ENCODE data around the gene EIF4E1B. TPM values are rescaled to one million over a fixed set of nuclear protein-coding genes. Genes with fewer than 3 reads are reported as not detected.
"Not testable (repeated sequence)": the region's sequence is repeated elsewhere in the genome, so short reads cannot be mapped to it uniquely, and the experiment has no call there.

The EIF4E1B gene
- total RNA-seq, 8 experiments from 2014 or later, result 0.31 to 1.3 (median 0.56) TPM

DNA sequence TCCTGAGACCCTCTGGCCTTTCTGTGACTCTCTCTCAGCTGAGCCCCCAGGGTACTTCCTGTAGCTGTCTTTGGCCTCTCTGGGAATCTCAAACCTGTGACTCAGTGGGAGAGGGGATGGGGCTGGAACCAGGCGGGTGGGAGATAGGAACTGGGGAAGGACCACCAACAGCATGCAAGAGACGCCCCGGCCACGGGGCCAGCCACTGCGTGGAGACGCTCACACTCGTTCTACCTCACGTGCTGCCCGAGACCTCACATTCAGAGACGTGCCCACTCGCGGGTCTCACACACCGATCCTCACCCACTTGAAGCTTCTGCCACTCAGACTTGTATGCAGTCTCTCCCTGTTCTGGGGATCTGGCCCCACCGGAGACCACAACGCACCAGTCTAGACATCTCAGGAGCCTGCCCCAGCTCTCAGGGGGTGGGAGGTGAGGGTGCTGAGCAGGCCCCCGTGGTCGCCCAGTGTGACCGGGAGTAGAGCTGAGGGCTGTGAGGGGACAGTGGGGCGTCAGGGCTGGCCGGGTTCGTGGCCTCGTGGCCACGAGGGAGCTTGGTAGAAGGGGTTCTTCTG, 34.3 kb upstream of the EIF4E1B start:
- Histone ChIP-seq H3K4me3 (no peak overlapping the region), H3K4me1 (replicated peaks in 1 of 2) (no peaks in the 10 kb centered on the region), H3K27ac (no peak overlapping the region)
- WGBS, 10 experiments, result 40 to 100% methylated on average over 1 to 2 of the region's 23 CpGs; no CpG with 5 or more reads in 8 of the 10 experiments
- in situ Hi-C loops (cut with MboI; ENCODE audit: low pct_unique_long_range_greater_than_20kb in 2 of 9, low sequenced_read_pairs in 9 of 9, unreplicated experiment in 9 of 9), result no loop called here
- no peak for ATAC-seq (replicated peaks in 6 of 8)

DNA sequence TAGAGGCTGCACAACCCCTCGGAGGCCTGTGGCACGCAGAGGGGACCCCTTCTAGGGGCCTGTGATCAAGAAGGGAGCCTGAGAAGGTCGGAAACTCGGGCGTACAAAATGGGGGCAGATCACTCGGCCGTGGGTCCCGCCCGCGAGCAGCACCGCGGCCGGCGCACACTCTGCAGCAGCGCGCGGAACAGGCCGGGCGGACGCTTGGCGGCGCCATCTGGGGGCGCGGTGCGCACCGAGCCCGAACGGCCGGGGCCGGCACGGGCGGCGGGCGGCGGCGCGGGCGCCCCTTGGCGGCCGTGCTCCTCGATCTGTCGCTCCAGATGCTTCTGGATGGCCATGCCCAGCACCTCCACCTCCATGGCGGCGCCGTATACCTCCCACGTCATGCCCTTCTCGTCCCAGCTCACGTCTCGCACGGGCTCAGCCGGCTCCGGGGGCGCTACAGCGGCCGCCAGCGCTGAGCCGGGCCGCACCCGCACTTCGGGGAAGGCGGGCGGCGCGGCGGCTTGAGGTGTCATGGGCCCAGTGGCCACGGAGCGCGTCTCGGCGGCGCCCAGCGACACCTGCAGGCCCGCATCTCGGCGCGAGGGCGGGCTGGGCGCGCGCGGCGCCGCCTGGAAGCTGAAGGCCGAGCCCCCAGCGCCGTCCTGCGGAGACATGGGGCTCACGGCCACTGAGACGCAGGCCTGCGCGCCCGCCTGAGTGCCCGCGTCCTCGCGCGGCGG, 33.6 kb upstream of the EIF4E1B start:
- peaks cover 0 to 3% of the 10 kb centered on the region in 2 donors for H3K4me1 ChIP-seq (replicated peaks in 1 of 2)
- WGBS, 10 experiments, result 20 to 84% (median 66%) methylated on average over 2 to 11 of the region's 98 CpGs; no CpG with 5 or more reads in 5 of the 10 experiments
- in situ Hi-C loops (cut with MboI; ENCODE audit: low pct_unique_long_range_greater_than_20kb in 2 of 9, low sequenced_read_pairs in 9 of 9, unreplicated experiment in 9 of 9), result no loop called here
- ATAC-seq (replicated peaks in 6 of 8), result peak in 4 of 8 experiments; percentile 25 to 93 (median 83)
- H3K27ac ChIP-seq, result no peak overlapping the region
- no peak overlapping the region for H3K4me3 ChIP-seq

DNA sequence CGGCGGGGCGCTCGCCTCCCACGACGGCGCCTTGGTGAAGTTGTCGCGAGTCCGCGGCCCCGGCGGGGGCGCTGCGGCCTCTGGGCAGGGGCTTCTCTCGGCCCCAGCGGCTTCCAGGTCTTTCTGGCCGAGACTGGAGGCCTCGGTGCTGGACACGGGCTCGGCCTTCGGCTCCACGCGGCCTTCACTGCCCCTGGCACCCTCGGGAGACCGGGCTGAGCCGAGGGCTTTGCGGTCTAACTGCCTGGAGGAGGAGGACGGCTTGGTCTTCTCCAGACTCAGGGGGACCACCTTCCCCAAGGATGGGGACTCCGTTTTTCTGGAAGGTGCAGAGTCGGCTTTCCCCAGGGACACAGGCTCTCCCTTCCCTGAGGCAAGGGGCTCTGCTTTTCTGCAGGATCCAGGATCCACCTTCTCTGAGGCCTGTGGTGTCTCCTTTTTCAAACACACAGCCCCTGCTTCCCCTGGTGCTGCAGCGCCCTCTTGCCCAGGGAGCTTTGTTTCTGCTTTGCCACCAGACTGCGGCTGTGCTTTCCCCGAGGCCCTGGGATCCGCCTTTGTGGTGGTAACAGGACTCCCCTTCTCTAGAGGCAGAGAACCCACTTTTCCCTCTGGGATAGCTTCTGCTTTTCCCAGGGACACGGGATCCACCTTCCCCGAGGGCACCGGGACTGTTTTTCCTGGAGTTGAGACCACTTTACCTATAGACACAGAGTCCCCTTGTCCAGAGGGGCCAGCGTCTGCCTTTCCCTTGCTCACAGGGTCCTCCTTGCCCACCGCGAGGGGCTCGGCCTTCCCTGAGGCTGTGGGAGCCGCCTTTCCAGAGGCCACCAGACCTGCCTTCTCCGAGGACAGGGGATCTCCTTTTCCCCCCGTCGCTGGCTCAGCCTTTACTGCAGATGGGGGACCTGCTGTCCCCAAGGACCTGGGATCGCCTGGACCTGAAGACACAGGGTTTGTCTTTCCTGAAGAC, 32.8 kb upstream of the EIF4E1B start:
- no peak overlapping the region for H3K4me3 ChIP-seq

DNA sequence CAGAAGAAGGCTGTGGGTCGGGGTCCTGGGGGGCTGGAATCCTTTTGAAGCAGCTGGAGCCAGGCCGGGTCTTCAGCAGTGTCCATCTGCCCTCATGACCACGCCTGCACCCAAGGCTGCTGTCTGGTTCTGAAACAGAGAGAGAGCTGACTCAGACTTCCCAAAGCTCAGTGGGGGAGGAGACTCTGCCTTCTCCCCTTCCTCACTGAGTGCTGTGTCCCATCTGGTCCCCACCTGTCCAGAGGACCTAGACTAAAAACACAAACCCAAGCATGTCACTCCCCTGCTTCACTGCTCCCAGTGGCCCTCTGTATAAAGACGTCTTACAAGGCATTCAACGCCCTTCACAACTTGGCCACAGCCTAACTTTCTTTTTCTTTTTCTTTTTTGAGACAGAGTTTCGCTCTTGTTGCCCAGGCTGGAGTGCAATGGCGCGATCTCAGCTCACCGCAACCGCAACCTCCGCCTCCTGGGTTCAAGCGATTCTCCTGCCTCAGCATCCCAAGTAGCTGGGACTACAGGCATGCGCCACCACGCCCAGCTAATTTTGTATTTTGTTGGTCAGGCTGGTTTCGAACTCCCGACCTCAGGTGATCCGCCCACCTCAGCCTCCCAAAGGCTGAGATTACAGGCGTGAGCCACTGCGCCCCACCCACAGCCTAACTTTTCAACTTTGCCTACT, 30.6 kb upstream of the EIF4E1B start:
- ATAC-seq (replicated peaks in 6 of 8), result peak in 4 of 8 experiments; percentile 8 to 64 (median 36)
- H3K4me3 ChIP-seq; H3K4me1 ChIP-seq (replicated peaks in 1 of 2); in situ Hi-C loops (cut with MboI; ENCODE audit: low pct_unique_long_range_greater_than_20kb in 2 of 9, low sequenced_read_pairs in 9 of 9, unreplicated experiment in 9 of 9); H3K27ac ChIP-seq: not testable (repeated sequence)
- WGBS, 10 experiments, result 57 to 100% (median 95%) methylated on average over 1 to 9 of the region's 19 CpGs; no CpG with 5 or more reads in 3 of the 10 experiments

More for the DNA sequence above, 32.8 kb upstream of the EIF4E1B start:
- Histone ChIP-seq H3K27ac (no peak overlapping the region), H3K4me1 (replicated peaks in 1 of 2) (peaks cover 0 to 8% of the 10 kb centered on the region in 2 donors)
- ATAC-seq (replicated peaks in 6 of 8), result no peak
- 73 to 100% (median 82%) methylated on average over 1 to 22 of the region's 47 CpGs; no CpG with 5 or more reads in 3 of the 10 experiments for WGBS, 10 experiments
- in situ Hi-C loops (cut with MboI; ENCODE audit: low pct_unique_long_range_greater_than_20kb in 2 of 9, low sequenced_read_pairs in 9 of 9, unreplicated experiment in 9 of 9), result no loop called here

DNA sequence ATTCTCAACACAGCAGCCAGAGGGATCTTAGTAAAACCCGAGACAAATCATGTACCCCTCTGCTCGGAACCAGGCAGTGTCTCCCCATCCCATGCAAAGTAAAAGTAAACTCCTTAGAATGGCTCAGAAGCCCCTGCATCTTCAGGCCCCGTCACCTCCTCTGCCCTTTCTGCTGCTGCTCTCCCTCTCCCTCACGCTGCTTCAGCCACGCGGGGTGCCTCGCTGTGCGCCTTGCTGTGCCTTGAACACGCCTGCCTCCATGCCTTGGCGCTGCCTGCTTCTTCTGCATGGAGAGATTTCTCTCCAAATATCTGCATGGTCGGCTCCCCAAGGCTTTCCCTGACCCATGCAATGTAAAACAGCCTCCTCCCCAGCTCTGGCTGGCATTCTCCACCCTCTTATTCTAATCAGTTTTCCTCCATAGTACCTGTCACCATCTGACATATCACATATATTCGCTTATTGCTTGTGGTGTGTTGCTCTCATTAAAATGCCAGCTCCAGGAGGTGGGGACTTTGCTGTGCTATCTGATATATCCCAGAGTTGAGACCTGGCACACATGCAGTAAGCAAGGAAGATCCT, 28.5 kb upstream of the EIF4E1B start:
- 61 to 90% (median 72%) methylated on average over 2 to 9 of the region's 12 CpGs; no CpG with 5 or more reads in 5 of the 10 experiments for WGBS, 10 experiments

GRCh38 chr5:176603091-176603490, 27.4 kb upstream of the EIF4E1B start:
- ATAC-seq (replicated peaks in 6 of 8), result no peak
- 21 to 100% (median 57%) methylated on average over 1 to 2 of the region's 2 CpGs; no CpG with 5 or more reads in 3 of the 10 experiments for WGBS, 10 experiments
- H3K4me1 ChIP-seq (replicated peaks in 1 of 2), result peaks cover 14 to 18% of the 10 kb centered on the region in 2 donors
- no peak overlapping the region for H3K27ac ChIP-seq
- H3K4me3 ChIP-seq, result no peak overlapping the region
- in situ Hi-C loops (cut with MboI; ENCODE audit: low pct_unique_long_range_greater_than_20kb in 2 of 9, low sequenced_read_pairs in 9 of 9, unreplicated experiment in 9 of 9), result no loop called here

More for the DNA sequence above, 28.5 kb upstream of the EIF4E1B start:
- in situ Hi-C loops (cut with MboI; ENCODE audit: low pct_unique_long_range_greater_than_20kb in 2 of 9, low sequenced_read_pairs in 9 of 9, unreplicated experiment in 9 of 9), result no loop called here
- Histone ChIP-seq H3K4me3 (no peak overlapping the region), H3K27ac (no peak overlapping the region), H3K4me1 (replicated peaks in 1 of 2) (peaks cover 13 to 16% of the 10 kb centered on the region in 2 donors)
- ATAC-seq (replicated peaks in 6 of 8), result peak in 5 of 8 experiments; percentile 16 to 71 (median 54)

DNA sequence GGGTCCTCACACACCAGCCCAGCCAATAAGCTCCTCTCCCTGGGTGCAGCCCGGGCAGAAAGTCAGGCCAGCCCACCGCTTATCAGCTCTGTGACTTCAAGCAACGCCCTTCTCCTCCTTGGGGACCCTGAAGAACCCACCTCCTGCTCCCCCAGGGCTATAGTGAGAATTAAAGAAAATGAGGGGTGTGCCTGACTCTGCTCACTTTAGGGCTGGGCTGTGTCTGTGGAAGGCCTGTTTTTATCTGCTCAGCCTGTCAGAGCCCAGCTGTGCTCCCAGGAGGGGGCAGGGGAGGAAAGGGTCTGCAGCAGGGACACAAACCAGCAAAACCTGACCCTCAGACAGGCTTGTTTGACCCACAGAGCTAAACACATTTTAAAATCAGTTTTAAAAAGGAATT, 24.4 kb upstream of the EIF4E1B start:
- peak overlapping the region in 1 of 2 donors; percentile 14 for H3K27ac ChIP-seq
- peaks cover 25% of the 10 kb centered on the region in 2 donors for H3K4me1 ChIP-seq (replicated peaks in 1 of 2)
- no peak overlapping the region for H3K4me3 ChIP-seq
- ATAC-seq (replicated peaks in 6 of 8), result peak in 1 of 8 experiments; percentile 7
- 58 to 100% (median 60%) methylated on average over 1 to 2 of the region's 3 CpGs; no CpG with 5 or more reads in 7 of the 10 experiments for WGBS, 10 experiments
- in situ Hi-C loops (cut with MboI; ENCODE audit: low pct_unique_long_range_greater_than_20kb in 2 of 9, low sequenced_read_pairs in 9 of 9, unreplicated experiment in 9 of 9), result no loop called here

GRCh38 chr5:176606875-176607274, 23.6 kb upstream of the EIF4E1B start:
- no peak overlapping the region for H3K4me3 ChIP-seq
- 100% methylated on average over 1 to 2 of the region's 3 CpGs; no CpG with 5 or more reads in 7 of the 10 experiments for WGBS, 10 experiments
- peaks cover 22 to 25% of the 10 kb centered on the region in 2 donors for H3K4me1 ChIP-seq (replicated peaks in 1 of 2)
- in situ Hi-C loops (cut with MboI; ENCODE audit: low pct_unique_long_range_greater_than_20kb in 2 of 9, low sequenced_read_pairs in 9 of 9, unreplicated experiment in 9 of 9), result no loop called here
- no peak for ATAC-seq (replicated peaks in 6 of 8)
- H3K27ac ChIP-seq, result peak overlapping the region in 1 of 2 donors; percentile 29

GRCh38 chr5:176608142-176608705, 22.3 kb upstream of the EIF4E1B start:
- peak overlapping the region in 4 of 5 donors; percentile 51 to 78 (median 72) for H3K4me3 ChIP-seq
- peaks cover 17 to 25% of the 10 kb centered on the region in 2 donors for H3K4me1 ChIP-seq (replicated peaks in 1 of 2)
- WGBS, 10 experiments, result 80 to 100% (median 86%) methylated on average over 1 to 3 of the region's 4 CpGs; no CpG with 5 or more reads in 6 of the 10 experiments
- in situ Hi-C loops (cut with MboI; ENCODE audit: low pct_unique_long_range_greater_than_20kb in 2 of 9, low sequenced_read_pairs in 9 of 9, unreplicated experiment in 9 of 9), result no loop called here
- no peak overlapping the region for H3K27ac ChIP-seq
- no peak for ATAC-seq (replicated peaks in 6 of 8)

GRCh38 chr5:176608937-176609723, 21.3 kb upstream of the EIF4E1B start:
- 16 to 100% (median 65%) methylated on average over 1 to 5 of the region's 46 CpGs; no CpG with 5 or more reads in 5 of the 10 experiments for WGBS, 10 experiments
- ATAC-seq (replicated peaks in 6 of 8), result peak in 4 of 8 experiments; percentile 1 to 64 (median 16)

More at GRCh38 chr5:176608937-176609723, 21.3 kb upstream of the EIF4E1B start:
- Histone ChIP-seq H3K27ac (peak overlapping the region; percentile 75 to 76), H3K4me3 (peak overlapping the region; percentile 51 to 78 (median 68)), H3K4me1 (replicated peaks in 1 of 2) (peaks cover 19 to 33% of the 10 kb centered on the region in 2 donors)
- in situ Hi-C loops (cut with MboI; ENCODE audit: low pct_unique_long_range_greater_than_20kb in 2 of 9, low sequenced_read_pairs in 9 of 9, unreplicated experiment in 9 of 9), result no loop called here
